ENCODE results near the gene ABLIM2. TPM values are rescaled to one million over a fixed set of nuclear protein-coding genes. Genes with fewer than 3 reads are reported as not detected.

The ABLIM2 gene
- total RNA-seq, 1 experiment from 2014 or later: 1.0 TPM

DNA sequence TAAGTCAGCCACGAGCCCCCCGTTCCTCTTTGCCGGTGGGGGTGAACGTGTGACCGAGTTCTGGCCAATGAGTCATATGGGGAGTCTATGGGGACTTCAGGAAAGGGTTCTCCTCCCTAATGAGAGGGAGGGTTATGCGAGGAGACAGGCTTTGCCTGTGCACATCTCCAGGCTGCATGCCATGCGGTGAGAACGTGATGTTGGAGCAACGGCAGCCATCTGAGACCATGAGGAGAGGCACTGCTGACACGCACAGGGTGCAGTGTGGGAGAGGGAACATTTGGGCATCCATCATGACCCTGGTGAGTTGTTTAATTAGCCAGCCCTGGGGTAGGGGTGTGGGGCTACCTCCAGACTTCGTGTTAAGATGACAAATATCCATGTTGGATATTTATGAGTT, 55.8 kb downstream of the ABLIM2 start:
- Histone ChIP-seq H3K14ac (ENCODE audit: insufficient read depth, low read length) (no peak overlapping the region), H3K27ac (ENCODE audit: insufficient read length, low read depth, low read length) (no peak overlapping the region), H3K23me2 (ENCODE audit: insufficient read length, low read depth, low read length, poor library complexity, severe bottlenecking) (no peaks in the 10 kb centered on the region), H2BK120ac (ENCODE audit: low read depth, low read length, poor library complexity, severe bottlenecking) (no peak overlapping the region), H4K20me1 (ENCODE audit: control insufficient read depth, insufficient read depth, insufficient read length) (no peaks in the 10 kb centered on the region), H3K9ac (ENCODE audit: extremely low read depth, insufficient read length, low read length) (no peak overlapping the region), H4K8ac (replicated peaks; ENCODE audit: insufficient read length, low read depth, low read length) (no peak overlapping the region), H4K5ac (ENCODE audit: insufficient read length, low read depth, low read length) (no peak overlapping the region), H3K9me3 (ENCODE audit: control insufficient read depth, low read depth, low read length) (no peaks in the 10 kb centered on the region), H2BK15ac (ENCODE audit: low read depth, low read length) (no peak overlapping the region), H2BK12ac (ENCODE audit: insufficient read length, low read depth, low read length) (no peak overlapping the region), H3T11ph (ENCODE audit: low read length) (no peak overlapping the region), H3K27me3 (ENCODE audit: insufficient read depth, low read length) (no peaks in the 10 kb centered on the region), H3K4me2 (ENCODE audit: insufficient read depth, insufficient read length, low read length) (no peak overlapping the region), H2AFZ (ENCODE audit: low read length) (no peak overlapping the region), H3K79me2 (ENCODE audit: insufficient read depth, low read length) (no peaks in the 10 kb centered on the region), H2BK20ac (ENCODE audit: low read depth, low read length, poor library complexity, severe bottlenecking) (no peak overlapping the region), H3K79me1 (ENCODE audit: insufficient read depth, low read depth, low read length, poor library complexity, severe bottlenecking) (no peaks in the 10 kb centered on the region), H4K91ac (ENCODE audit: insufficient read length, low read depth, low read length) (no peak overlapping the region), H3K56ac (ENCODE audit: insufficient read length, low read depth, low read length) (no peak overlapping the region), H3K18ac (ENCODE audit: insufficient read length, low read depth, low read length) (no peak overlapping the region), H2BK5ac (ENCODE audit: insufficient read length, low read length) (no peak overlapping the region), H2AK5ac (ENCODE audit: insufficient read length, low read length) (no peak overlapping the region), H3K23ac (ENCODE audit: insufficient read length, low read depth, low read length) (no peak overlapping the region), H3K4ac (ENCODE audit: low read depth, low read length) (no peak overlapping the region), H3K4me1 (ENCODE audit: insufficient read depth, low read length) (peaks cover 2% of the 10 kb centered on the region; the same call in 1 of the 2 replicates)
- DNase-seq: no peak
- Mint-ChIP-seq H3K9me3 (peaks cover 0 to 2% of the 10 kb centered on the region in 2 experiments; a peak in 3 of 5 replicates), H3K27me3 (ENCODE audit: low read depth) (peaks cover 7% of the 10 kb centered on the region), H3K36me3 (ENCODE audit: insufficient read depth in 1 of 3, low read depth in 3 of 3) (peaks cover 0 to 4% (median 0%) of the 10 kb centered on the region in 3 experiments; a peak in 2 of 7 replicates), H3K27ac (no peak overlapping the region), H3K4me1 (peaks cover 29 to 35% of the 10 kb centered on the region in 2 experiments), H3K4me3 (peak overlapping the region in 1 of 2 experiments; percentile 53; a peak in 2 of 5 replicates)
- WGBS (ENCODE audit: extremely low coverage, insufficient read length, low lambda C conversion rate): no CpG with 5 or more reads among the region's 11 CpGs
- TF ChIP-seq CTCF (conservative IDR thresholded peaks at IDR 0.05): no peak
